ENCODE results near the gene SOX5. TPM values are rescaled to one million over a fixed set of nuclear protein-coding genes. Genes with fewer than 3 reads are reported as not detected.
"Not testable (repeated sequence)": the region's sequence is repeated elsewhere in the genome, so short reads cannot be mapped to it uniquely, and the experiment has no call there.

The SOX5 gene
- total RNA-seq, 3 donors from 2014 or later (not counting 1 experiment from before 2014, with no cell fraction given), result 0.80 to 0.95 TPM; not detected in 1

- Mint-ChIP-seq H3K36me3 (no peaks in the 10 kb centered on the region), H3K9me3 (peaks cover 3 to 14% of the 10 kb centered on the region in 2 donors), H3K4me1 (no peaks in the 10 kb centered on the region), H3K27ac (no peak overlapping the region), H3K27me3 (ENCODE audit: low read depth in 2 of 2) (no peaks in the 10 kb centered on the region), H3K4me3 (no peak overlapping the region)
- ATAC-seq, result no peak
- no peak for DNase-seq
- TF ChIP-seq, protein P1, sequence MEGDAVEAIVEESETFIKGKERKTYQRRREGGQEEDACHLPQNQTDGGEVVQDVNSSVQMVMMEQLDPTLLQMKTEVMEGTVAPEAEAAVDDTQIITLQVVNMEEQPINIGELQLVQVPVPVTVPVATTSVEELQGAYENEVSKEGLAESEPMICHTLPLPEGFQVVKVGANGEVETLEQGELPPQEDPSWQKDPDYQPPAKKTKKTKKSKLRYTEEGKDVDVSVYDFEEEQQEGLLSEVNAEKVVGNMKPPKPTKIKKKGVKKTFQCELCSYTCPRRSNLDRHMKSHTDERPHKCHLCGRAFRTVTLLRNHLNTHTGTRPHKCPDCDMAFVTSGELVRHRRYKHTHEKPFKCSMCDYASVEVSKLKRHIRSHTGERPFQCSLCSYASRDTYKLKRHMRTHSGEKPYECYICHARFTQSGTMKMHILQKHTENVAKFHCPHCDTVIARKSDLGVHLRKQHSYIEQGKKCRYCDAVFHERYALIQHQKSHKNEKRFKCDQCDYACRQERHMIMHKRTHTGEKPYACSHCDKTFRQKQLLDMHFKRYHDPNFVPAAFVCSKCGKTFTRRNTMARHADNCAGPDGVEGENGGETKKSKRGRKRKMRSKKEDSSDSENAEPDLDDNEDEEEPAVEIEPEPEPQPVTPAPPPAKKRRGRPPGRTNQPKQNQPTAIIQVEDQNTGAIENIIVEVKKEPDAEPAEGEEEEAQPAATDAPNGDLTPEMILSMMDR (IDR thresholded peaks at IDR 0.05), result no peak
- Histone ChIP-seq H3K9me3 (ENCODE audit: control insufficient read depth, insufficient read depth, low read length) (no peaks in the 10 kb centered on the region), H3K4me1 (ENCODE audit: control insufficient read depth, insufficient read depth, low read length) (no peaks in the 10 kb centered on the region), H3K4me3 (ENCODE audit: low read length) (no peak overlapping the region), H3K36me3 (ENCODE audit: control insufficient read depth, insufficient read depth, low read length) (no peaks in the 10 kb centered on the region), H3K27me3 (ENCODE audit: control insufficient read depth, insufficient read depth, low read length) (no peaks in the 10 kb centered on the region), H3K27ac (ENCODE audit: low read length) (no peak overlapping the region)
- 79% methylated on average over 2 of the region's 2 CpGs for WGBS (ENCODE audit: insufficient coverage)
- intact Hi-C loops (cut with micrococcal nuclease), result no loop called here
Observed at GRCh38 chr12:23830210-23830609, 119.3 kb downstream of the SOX5 start.

- H3K27me3 Mint-ChIP-seq (ENCODE audit: low read depth in 2 of 2), result no peaks in the 10 kb centered on the region
Observed at GRCh38 chr12:23827353-23827752, 122.1 kb downstream of the SOX5 start.

DNA sequence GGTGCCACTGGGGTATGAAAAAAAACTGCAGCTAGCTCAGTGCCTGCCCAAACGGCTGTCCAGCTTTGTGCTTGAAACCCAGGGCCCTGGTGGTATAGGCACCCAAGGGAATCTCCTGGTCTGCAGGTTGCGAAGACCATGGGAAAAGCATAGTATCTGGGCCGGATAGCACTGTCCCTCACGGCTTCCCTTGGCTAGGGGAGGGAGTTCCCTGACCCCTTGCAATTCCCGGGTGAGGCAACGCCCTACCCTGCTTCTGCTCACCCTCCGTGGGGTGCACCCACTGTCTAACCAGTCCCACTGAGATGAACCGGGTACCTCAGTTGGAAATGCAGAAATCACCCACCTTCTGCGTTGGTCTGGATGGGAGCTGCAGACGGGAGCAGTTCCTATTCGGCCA is 124.3 kb downstream of the SOX5 start:
- intact Hi-C loops (cut with micrococcal nuclease); H3K27ac Mint-ChIP-seq; H3K36me3 ChIP-seq (ENCODE audit: control insufficient read depth, insufficient read depth, low read length); H3K4me3 Mint-ChIP-seq; H3K27me3 Mint-ChIP-seq (ENCODE audit: low read depth in 2 of 2); H3K9me3 ChIP-seq (ENCODE audit: control insufficient read depth, insufficient read depth, low read length); H3K36me3 Mint-ChIP-seq; ATAC-seq; H3K4me3 ChIP-seq (ENCODE audit: low read length); H3K27me3 ChIP-seq (ENCODE audit: control insufficient read depth, insufficient read depth, low read length); DNase-seq; H3K4me1 Mint-ChIP-seq; H3K27ac ChIP-seq (ENCODE audit: low read length); H3K4me1 ChIP-seq (ENCODE audit: control insufficient read depth, insufficient read depth, low read length): not testable (repeated sequence)
- 93% methylated on average over 11 of the region's 11 CpGs for WGBS (ENCODE audit: insufficient coverage)
- peaks cover 11 to 19% of the 10 kb centered on the region in 2 donors for H3K9me3 Mint-ChIP-seq

More at GRCh38 chr12:23827353-23827752, 122.1 kb downstream of the SOX5 start:
- Mint-ChIP-seq H3K4me3 (no peak overlapping the region), H3K9me3 (peaks cover 6 to 10% of the 10 kb centered on the region in 2 donors), H3K27ac (no peak overlapping the region), H3K4me1 (no peaks in the 10 kb centered on the region), H3K36me3 (no peaks in the 10 kb centered on the region)
- Histone ChIP-seq H3K4me3 (ENCODE audit: low read length) (no peak overlapping the region), H3K4me1 (ENCODE audit: control insufficient read depth, insufficient read depth, low read length) (no peaks in the 10 kb centered on the region), H3K27me3 (ENCODE audit: control insufficient read depth, insufficient read depth, low read length) (no peaks in the 10 kb centered on the region), H3K27ac (ENCODE audit: low read length) (no peak overlapping the region), H3K36me3 (ENCODE audit: control insufficient read depth, insufficient read depth, low read length) (no peaks in the 10 kb centered on the region), H3K9me3 (ENCODE audit: control insufficient read depth, insufficient read depth, low read length) (peaks cover 4% of the 10 kb centered on the region)
- intact Hi-C loops (cut with micrococcal nuclease), result no loop called here
- no peak for DNase-seq
- ATAC-seq, result no peak
- WGBS (ENCODE audit: insufficient coverage), result 97% methylated on average over 2 of the region's 2 CpGs
- TF ChIP-seq, protein P1 (IDR thresholded peaks at IDR 0.05), result no peak

DNA sequence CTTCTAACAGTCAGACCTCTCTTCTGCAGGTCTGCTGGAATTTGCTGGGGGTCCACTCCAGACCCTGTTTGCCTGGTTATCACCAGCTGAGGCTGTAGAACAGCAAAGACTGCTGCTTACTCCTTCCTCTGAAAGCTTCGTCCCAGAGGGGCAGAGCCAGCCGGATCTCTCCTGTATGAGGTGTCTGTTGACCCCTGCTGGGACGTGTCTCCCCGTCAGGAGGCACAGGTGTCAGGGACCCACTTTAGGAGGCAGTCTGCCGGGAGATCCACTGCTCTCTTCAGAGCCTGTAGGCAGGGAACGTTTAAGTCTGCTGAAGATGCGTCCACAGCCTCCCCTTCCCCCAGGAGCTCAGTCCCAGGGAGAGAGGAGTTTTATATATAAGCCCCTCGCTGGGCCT is 125.1 kb downstream of the SOX5 start:
- TF ChIP-seq, protein P1 (IDR thresholded peaks at IDR 0.05), result no peak
- ATAC-seq, result no peak
- no peak overlapping the region for H3K4me3 Mint-ChIP-seq

GRCh38 chr12:23822883-23823282 is 126.6 kb downstream of the SOX5 start:
- DNase-seq; H3K36me3 ChIP-seq (ENCODE audit: control insufficient read depth, insufficient read depth, low read length); intact Hi-C loops (cut with micrococcal nuclease); H3K27me3 ChIP-seq (ENCODE audit: control insufficient read depth, insufficient read depth, low read length); H3K27me3 Mint-ChIP-seq (ENCODE audit: low read depth in 2 of 2); H3K27ac Mint-ChIP-seq; H3K4me1 Mint-ChIP-seq; H3K27ac ChIP-seq (ENCODE audit: low read length); H3K4me3 ChIP-seq (ENCODE audit: low read length); H3K4me3 Mint-ChIP-seq; ATAC-seq; H3K36me3 Mint-ChIP-seq; H3K9me3 ChIP-seq (ENCODE audit: control insufficient read depth, insufficient read depth, low read length); H3K4me1 ChIP-seq (ENCODE audit: control insufficient read depth, insufficient read depth, low read length): not testable (repeated sequence)
- peaks cover 11 to 19% of the 10 kb centered on the region in 2 donors for H3K9me3 Mint-ChIP-seq

More for the DNA sequence above, 125.1 kb downstream of the SOX5 start:
- intact Hi-C loops (cut with micrococcal nuclease), result no loop called here
- Mint-ChIP-seq H3K4me1 (no peaks in the 10 kb centered on the region), H3K27me3 (ENCODE audit: low read depth in 2 of 2) (no peaks in the 10 kb centered on the region), H3K27ac (no peak overlapping the region), H3K36me3 (no peaks in the 10 kb centered on the region), H3K9me3 (peaks cover 11 to 19% of the 10 kb centered on the region in 2 donors)
- WGBS (ENCODE audit: insufficient coverage), result 90% methylated on average over 8 of the region's 8 CpGs
- H3K4me1 ChIP-seq (ENCODE audit: control insufficient read depth, insufficient read depth, low read length), result no peaks in the 10 kb centered on the region
- H3K36me3 ChIP-seq (ENCODE audit: control insufficient read depth, insufficient read depth, low read length), result no peaks in the 10 kb centered on the region
- H3K27ac ChIP-seq (ENCODE audit: low read length), result no peak overlapping the region
- no peak for DNase-seq
- no peaks in the 10 kb centered on the region for H3K27me3 ChIP-seq (ENCODE audit: control insufficient read depth, insufficient read depth, low read length)
- H3K9me3 ChIP-seq (ENCODE audit: control insufficient read depth, insufficient read depth, low read length), result peaks cover 4% of the 10 kb centered on the region
- H3K4me3 ChIP-seq (ENCODE audit: low read length), result no peak overlapping the region

Data from natural killer cell (primary cell).